H4 (cell line): Measurements from ENCODE around the gene TYW1. TPM values are rescaled to one million over a fixed set of nuclear protein-coding genes. Genes with fewer than 3 reads are reported as not detected.
"Not testable (repeated sequence)": the region's sequence is repeated elsewhere in the genome, so short reads cannot be mapped to it uniquely, and the experiment has no call there.

ENCODE experiments used
- DNase-seq: peaks from one replicate; pipeline ENCODE4 v3.0.0-alpha.2; 2015; ENCODE audit warnings: low spot score
- total RNA-seq: library from RNA; depleted of rRNA; stranded (reverse); fragments of >200 nt; shearing (Covaris generic); gene quantifications from 2 replicates; pipeline ENCODE4 v1.2.3, GENCODE V29; 2014; rRNA removed

Gene TYW1
- 35.9 and 40.6 TPM in 2 replicates for total RNA-seq

- peak; percentile 98 for DNase-seq
These were observed at the start of gene TYW1 for GRCh38 chr7:66996444-66997191. TYW1 (plus strand) TSS chr7:66996833; CDS start chr7:66996979, 146 bp downstream.

- no peak for DNase-seq
These were observed 48.0 kb upstream of the TYW1 start for GRCh38 chr7:66948480-66949109.

GRCh38 chr7:66950311-66950710 is 46.3 kb upstream of the TYW1 start:
- DNase-seq = no peak

- no peak for DNase-seq
These were observed 45.9 kb upstream of the TYW1 start for GRCh38 chr7:66950763-66951162.

- DNase-seq = peak; percentile 36
These were observed 44.1 kb upstream of the TYW1 start for GRCh38 chr7:66952343-66953043.

GRCh38 chr7:66953044-66953427 is 43.6 kb upstream of the TYW1 start:
- no peak for DNase-seq

- no peak for DNase-seq
These were observed 38.9 kb upstream of the TYW1 start for GRCh38 chr7:66957595-66958290.

GRCh38 chr7:66958538-66959350 is 37.9 kb upstream of the TYW1 start:
- DNase-seq = no peak

- DNase-seq = no peak
These were observed 36.4 kb upstream of the TYW1 start for GRCh38 chr7:66960192-66960591.

- no peak for DNase-seq
These were observed 35.5 kb upstream of the TYW1 start for GRCh38 chr7:66961096-66961495.

GRCh38 chr7:66964411-66964810 is 32.2 kb upstream of the TYW1 start:
- no peak for DNase-seq

GRCh38 chr7:66967029-66967428 is 29.6 kb upstream of the TYW1 start:
- DNase-seq = no peak

GRCh38 chr7:66969001-66969400 is 27.6 kb upstream of the TYW1 start:
- DNase-seq = not testable (repeated sequence)

GRCh38 chr7:66970310-66970709 is 26.3 kb upstream of the TYW1 start:
- no peak for DNase-seq

- DNase-seq = peak; percentile 64
These were observed 21.5 kb upstream of the TYW1 start for GRCh38 chr7:66974986-66975590.

GRCh38 chr7:66978312-66978711 is 18.3 kb upstream of the TYW1 start:
- DNase-seq = not testable (repeated sequence)

GRCh38 chr7:66979013-66979412 is 17.6 kb upstream of the TYW1 start:
- DNase-seq = not testable (repeated sequence)

GRCh38 chr7:66980336-66980735 is 16.3 kb upstream of the TYW1 start:
- DNase-seq = not testable (repeated sequence)

- DNase-seq = not testable (repeated sequence)
These were observed 7.1 kb upstream of the TYW1 start for GRCh38 chr7:66989552-66989951.

- not testable (repeated sequence) for DNase-seq
These were observed 2.6 kb upstream of the TYW1 start for GRCh38 chr7:66994051-66994450.

GRCh38 chr7:66994691-66995049 is 2.0 kb upstream of the TYW1 start:
- DNase-seq = peak; percentile 85
